ENCODE results near the gene N4BP2L1. TPM values are rescaled to one million over a fixed set of nuclear protein-coding genes. Genes with fewer than 3 reads are reported as not detected.

The N4BP2L1 gene
- total and polyA plus RNA-seq, 4 donors: 11.0 to 64.6 (median 26.5) TPM

DNA sequence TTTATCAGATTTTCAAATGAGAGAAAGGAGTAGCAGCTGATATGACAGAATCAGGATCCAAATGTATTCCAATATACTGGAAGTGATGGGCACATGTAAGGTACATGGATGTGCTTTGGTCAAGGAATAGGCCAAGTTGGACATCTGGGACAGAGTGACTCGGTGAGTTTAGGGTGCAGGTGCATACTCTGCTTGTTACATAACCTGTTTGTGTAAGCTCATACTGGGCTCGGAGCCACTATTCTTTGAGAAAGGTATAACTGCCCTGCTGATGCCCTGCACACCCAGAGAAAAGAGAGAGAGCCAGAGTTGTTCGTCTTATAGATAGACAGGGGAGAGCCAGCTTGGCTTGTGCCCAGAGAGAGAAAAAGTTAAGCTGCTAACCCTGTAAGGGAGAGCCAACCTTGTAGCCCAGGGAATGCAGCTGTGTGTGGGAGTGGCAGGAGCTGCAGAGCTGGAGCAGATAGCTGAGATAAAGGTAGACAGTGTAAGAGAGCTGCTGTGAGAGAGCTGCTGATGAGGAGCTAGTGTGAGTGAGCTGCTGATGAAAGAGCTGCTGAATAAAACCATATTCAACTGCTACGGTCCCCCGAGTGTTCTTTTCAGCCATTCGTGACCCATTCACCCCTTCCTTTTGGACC lies 40.7 kb upstream of the N4BP2L1 start (continued):
- TF ChIP-seq JUND (IDR thresholded peaks at IDR 0.05) (no peak), HNF4G (IDR thresholded peaks at IDR 0.05) (no peak), EGR1 (IDR thresholded peaks at IDR 0.05; ENCODE audit: low read depth in 2 of 2) (no peak), NR2F2 (IDR thresholded peaks at IDR 0.05) (no peak), HNF4A (conservative IDR thresholded peaks at IDR 0.05) (no peak), FOXA1 (IDR thresholded peaks at IDR 0.05) (no peak), TAF1 (conservative IDR thresholded peaks at IDR 0.05) (no peak), RXRA (IDR thresholded peaks at IDR 0.05) (no peak)
- TF ChIP-seq, protein P1, sequence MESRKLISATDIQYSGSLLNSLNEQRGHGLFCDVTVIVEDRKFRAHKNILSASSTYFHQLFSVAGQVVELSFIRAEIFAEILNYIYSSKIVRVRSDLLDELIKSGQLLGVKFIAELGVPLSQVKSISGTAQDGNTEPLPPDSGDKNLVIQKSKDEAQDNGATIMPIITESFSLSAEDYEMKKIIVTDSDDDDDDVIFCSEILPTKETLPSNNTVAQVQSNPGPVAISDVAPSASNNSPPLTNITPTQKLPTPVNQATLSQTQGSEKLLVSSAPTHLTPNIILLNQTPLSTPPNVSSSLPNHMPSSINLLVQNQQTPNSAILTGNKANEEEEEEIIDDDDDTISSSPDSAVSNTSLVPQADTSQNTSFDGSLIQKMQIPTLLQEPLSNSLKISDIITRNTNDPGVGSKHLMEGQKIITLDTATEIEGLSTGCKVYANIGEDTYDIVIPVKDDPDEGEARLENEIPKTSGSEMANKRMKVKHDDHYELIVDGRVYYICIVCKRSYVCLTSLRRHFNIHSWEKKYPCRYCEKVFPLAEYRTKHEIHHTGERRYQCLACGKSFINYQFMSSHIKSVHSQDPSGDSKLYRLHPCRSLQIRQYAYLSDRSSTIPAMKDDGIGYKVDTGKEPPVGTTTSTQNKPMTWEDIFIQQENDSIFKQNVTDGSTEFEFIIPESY (IDR thresholded peaks at IDR 0.05): no peak

DNA sequence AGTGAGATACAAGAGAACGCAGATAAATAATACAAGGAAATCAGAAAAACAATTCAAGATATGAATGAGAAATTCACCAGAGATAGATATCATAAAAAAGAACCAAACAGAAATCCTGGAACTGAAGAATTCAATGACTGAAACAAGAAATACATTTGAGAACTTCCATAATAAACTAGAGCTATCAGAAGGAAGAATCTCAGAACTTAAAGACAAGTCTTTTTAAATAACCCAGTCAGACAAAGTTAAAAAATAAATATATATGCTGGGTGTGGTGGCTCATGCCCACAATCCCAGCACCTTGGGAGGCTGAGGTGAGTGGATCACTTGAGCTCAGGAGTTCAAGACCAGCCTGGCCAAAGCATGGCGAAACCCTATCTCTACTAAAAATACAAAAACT lies 28.7 kb upstream of the N4BP2L1 start:
- H3K27me3 ChIP-seq (ENCODE audit: control insufficient read depth in 4 of 4, insufficient read depth in 4 of 4, low read length in 3 of 4): no peaks in the 10 kb centered on the region
- no peaks in the 10 kb centered on the region for H3K4me1 ChIP-seq (ENCODE audit: control insufficient read depth in 4 of 4, insufficient read depth in 4 of 4, low read length in 3 of 4)
- WGBS: 97% methylated on average over 2 of the region's 2 CpGs
- H3K9me3 ChIP-seq (ENCODE audit: control insufficient read depth in 4 of 4, low read length in 3 of 4): peaks cover 0 to 2% (median 0%) of the 10 kb centered on the region in 4 donors
- H3K36me3 ChIP-seq (ENCODE audit: control insufficient read depth in 4 of 4, insufficient read depth in 3 of 4, low read depth in 1 of 4, low read length in 3 of 4): peaks cover 0 to 3% (median under 1%) of the 10 kb centered on the region in 4 donors
- H3K27ac ChIP-seq (ENCODE audit: low read depth in 1 of 2, low read length in 2 of 2): no peak overlapping the region
- H3K9ac ChIP-seq (ENCODE audit: low read depth in 1 of 2, low read length in 2 of 2): no peak overlapping the region
- TF ChIP-seq, protein P2, sequence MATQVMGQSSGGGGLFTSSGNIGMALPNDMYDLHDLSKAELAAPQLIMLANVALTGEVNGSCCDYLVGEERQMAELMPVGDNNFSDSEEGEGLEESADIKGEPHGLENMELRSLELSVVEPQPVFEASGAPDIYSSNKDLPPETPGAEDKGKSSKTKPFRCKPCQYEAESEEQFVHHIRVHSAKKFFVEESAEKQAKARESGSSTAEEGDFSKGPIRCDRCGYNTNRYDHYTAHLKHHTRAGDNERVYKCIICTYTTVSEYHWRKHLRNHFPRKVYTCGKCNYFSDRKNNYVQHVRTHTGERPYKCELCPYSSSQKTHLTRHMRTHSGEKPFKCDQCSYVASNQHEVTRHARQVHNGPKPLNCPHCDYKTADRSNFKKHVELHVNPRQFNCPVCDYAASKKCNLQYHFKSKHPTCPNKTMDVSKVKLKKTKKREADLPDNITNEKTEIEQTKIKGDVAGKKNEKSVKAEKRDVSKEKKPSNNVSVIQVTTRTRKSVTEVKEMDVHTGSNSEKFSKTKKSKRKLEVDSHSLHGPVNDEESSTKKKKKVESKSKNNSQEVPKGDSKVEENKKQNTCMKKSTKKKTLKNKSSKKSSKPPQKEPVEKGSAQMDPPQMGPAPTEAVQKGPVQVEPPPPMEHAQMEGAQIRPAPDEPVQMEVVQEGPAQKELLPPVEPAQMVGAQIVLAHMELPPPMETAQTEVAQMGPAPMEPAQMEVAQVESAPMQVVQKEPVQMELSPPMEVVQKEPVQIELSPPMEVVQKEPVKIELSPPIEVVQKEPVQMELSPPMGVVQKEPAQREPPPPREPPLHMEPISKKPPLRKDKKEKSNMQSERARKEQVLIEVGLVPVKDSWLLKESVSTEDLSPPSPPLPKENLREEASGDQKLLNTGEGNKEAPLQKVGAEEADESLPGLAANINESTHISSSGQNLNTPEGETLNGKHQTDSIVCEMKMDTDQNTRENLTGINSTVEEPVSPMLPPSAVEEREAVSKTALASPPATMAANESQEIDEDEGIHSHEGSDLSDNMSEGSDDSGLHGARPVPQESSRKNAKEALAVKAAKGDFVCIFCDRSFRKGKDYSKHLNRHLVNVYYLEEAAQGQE (IDR thresholded peaks at IDR 0.05): no peak
- TF ChIP-seq YY1 (IDR thresholded peaks at IDR 0.05): no peak
- no peak for TF ChIP-seq SP1 (IDR thresholded peaks at IDR 0.05)
- TF ChIP-seq HNF4G (IDR thresholded peaks at IDR 0.05): no peak
- TF ChIP-seq, protein P3, sequence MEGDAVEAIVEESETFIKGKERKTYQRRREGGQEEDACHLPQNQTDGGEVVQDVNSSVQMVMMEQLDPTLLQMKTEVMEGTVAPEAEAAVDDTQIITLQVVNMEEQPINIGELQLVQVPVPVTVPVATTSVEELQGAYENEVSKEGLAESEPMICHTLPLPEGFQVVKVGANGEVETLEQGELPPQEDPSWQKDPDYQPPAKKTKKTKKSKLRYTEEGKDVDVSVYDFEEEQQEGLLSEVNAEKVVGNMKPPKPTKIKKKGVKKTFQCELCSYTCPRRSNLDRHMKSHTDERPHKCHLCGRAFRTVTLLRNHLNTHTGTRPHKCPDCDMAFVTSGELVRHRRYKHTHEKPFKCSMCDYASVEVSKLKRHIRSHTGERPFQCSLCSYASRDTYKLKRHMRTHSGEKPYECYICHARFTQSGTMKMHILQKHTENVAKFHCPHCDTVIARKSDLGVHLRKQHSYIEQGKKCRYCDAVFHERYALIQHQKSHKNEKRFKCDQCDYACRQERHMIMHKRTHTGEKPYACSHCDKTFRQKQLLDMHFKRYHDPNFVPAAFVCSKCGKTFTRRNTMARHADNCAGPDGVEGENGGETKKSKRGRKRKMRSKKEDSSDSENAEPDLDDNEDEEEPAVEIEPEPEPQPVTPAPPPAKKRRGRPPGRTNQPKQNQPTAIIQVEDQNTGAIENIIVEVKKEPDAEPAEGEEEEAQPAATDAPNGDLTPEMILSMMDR (IDR thresholded peaks at IDR 0.05; ENCODE audit: low read depth, low read length, missing input control): no peak
- TF ChIP-seq JUND (IDR thresholded peaks at IDR 0.05): no peak
- TF ChIP-seq FOXA1 (IDR thresholded peaks at IDR 0.05): no peak
- TF ChIP-seq NR2F2 (IDR thresholded peaks at IDR 0.05): no peak
- TF ChIP-seq FOXA2 (IDR thresholded peaks at IDR 0.05): no peak
- TF ChIP-seq, protein P4, sequence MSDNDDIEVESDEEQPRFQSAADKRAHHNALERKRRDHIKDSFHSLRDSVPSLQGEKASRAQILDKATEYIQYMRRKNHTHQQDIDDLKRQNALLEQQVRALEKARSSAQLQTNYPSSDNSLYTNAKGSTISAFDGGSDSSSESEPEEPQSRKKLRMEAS (IDR thresholded peaks at IDR 0.05): no peak
- TF ChIP-seq GABPA (IDR thresholded peaks at IDR 0.05 in 1 of 2, conservative IDR thresholded peaks at IDR 0.05 in 1 of 2): no peak
- no peak for TF ChIP-seq RXRA (IDR thresholded peaks at IDR 0.05)
- no peak for TF ChIP-seq HNF4A (conservative IDR thresholded peaks at IDR 0.05)
- TF ChIP-seq, protein P5, sequence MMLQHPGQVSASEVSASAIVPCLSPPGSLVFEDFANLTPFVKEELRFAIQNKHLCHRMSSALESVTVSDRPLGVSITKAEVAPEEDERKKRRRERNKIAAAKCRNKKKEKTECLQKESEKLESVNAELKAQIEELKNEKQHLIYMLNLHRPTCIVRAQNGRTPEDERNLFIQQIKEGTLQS (IDR thresholded peaks at IDR 0.05): no peak
- DNase-seq (ENCODE audit: low spot score): no peak
- no peak overlapping the region for H3K4me3 ChIP-seq (ENCODE audit: low read depth in 1 of 3, low read length in 3 of 3)
